Measurements from ENCODE around the gene MICU1.

GRCh38 chr10:72595436-72595835, 30.4 kb downstream of the MICU1 start:
- no peak for TF ChIP-seq EZH2 (IDR thresholded peaks at IDR 0.05; ENCODE audit: insufficient read depth, low read length)
- TF ChIP-seq CTCF (IDR thresholded peaks at IDR 0.05; ENCODE audit: insufficient read depth, low read depth, low read length) = no peak

Data from astrocyte (in vitro differentiated cells and primary cell).